Skin epidermis (tissue), 12 donors: ENCODE data around the gene CEP104.

Experiments
- H3K27ac ChIP-seq, 21 experiments: fragments of 200-600 bp; sonication (generic) in 11 of 21; one replicate each; pipeline ENCODE4 v1.5.0; 2020; ENCODE audit warnings: mild to moderate bottlenecking in 3 of 21, inconsistent platforms in 2 of 21, moderate library complexity in 2 of 21
- H3K4me3 ChIP-seq, 7 experiments: fragments of 200-600 bp; sonication (generic) in 2 of 7; one replicate each; pipeline ENCODE4 v1.5.0; 2020; ENCODE audit warnings: inconsistent platforms in 2 of 7, mild to moderate bottlenecking in 2 of 7, moderate library complexity in 1 of 7

Gene CEP104

GRCh38 chr1:3837200-3837599 is 19.8 kb downstream of the CEP104 start:
- Histone ChIP-seq H3K4me3 (no peak overlapping the region), H3K27ac (no peak overlapping the region)

DNA sequence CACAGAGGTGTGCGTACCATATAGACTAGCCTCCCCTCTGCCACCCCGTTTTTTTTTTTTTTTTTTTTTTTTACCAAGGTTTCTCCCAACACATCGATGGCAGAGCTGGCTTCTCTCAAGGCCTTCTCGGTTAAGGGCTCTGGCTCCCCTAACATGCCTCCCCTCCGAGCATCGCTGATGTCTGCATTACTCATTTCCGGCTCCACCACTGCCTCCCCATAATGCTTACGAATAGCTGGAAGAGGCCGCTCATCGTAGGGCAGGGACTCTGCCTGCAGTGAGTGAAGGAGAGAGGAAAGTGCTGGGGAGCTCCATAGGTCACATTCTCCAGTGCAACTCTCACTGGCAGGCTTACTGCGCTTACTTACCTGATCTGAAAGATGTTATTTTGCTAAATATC is 20.6 kb downstream of the CEP104 start:
- Histone ChIP-seq H3K27ac (no peak overlapping the region), H3K4me3 (no peak overlapping the region)

DNA sequence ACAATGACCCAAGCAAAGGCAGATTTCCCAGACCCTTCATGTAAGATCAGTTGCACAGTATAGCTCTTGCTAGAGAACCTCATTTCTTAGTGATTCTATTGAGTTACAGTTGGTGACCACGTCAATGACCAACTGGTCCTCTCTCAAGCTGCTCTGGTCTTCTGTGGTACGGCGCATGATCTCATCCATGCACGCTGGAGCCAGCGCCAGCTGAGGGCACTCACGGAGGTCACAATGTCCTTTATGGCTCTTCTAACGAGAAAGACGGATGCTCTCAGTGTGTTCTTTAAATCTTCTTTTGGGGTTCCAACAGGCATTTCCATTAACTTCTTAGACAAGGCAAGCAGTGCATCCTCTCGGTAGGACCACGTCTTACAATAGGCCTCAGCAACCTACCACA is 22.3 kb downstream of the CEP104 start:
- no peak overlapping the region for H3K4me3 ChIP-seq
- no peak overlapping the region for H3K27ac ChIP-seq

DNA sequence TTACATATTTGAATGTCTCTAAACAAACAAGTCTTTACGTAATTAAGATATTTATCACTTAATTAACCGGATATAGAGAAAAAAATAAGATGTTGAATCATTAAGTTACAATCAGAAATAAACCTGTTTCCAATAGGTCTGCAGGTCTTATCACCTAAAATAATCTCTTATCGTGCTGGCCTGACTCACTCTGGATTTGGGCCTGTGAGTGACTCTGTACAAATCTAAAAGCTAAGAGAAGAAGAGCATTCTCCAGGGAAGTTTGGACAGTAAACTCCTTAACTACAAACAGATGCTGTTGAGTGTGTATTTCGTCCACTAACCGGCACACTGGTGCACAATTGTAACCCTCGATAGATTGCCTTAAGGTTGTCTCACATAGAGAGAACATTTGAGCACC is 25.3 kb downstream of the CEP104 start:
- Histone ChIP-seq H3K27ac (no peak overlapping the region), H3K4me3 (no peak overlapping the region)

GRCh38 chr1:3828391-3828790 is 28.6 kb downstream of the CEP104 start:
- Histone ChIP-seq H3K4me3 (no peak overlapping the region), H3K27ac (no peak overlapping the region)

DNA sequence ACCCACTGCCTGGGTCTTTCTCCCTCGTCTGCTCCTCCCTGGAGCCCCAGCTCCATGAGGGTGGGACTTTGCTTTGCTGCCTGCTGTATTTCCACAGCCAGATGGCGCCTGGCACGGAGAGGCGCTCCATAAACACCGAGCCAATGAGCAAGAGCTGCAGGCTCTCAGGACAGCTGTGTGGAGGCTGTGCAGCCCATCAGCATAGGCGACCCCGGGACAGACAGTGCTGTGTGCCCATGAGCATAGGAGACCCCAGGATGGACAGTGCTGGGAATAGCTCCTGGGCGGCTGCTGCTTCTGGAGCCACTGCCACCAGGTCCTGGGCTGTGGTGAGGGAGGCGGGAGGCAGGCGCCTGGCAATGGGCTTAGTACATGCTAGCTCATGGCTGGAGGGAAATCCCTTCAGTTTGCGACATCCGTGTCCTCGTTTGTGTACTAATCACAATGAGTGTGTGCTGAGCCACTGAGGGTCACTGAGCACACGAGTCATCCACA is 29.2 kb downstream of the CEP104 start:
- no peak overlapping the region for H3K27ac ChIP-seq
- H3K4me3 ChIP-seq, result no peak overlapping the region

GRCh38 chr1:3825356-3825755 is 31.7 kb downstream of the CEP104 start:
- Histone ChIP-seq H3K27ac (no peak overlapping the region), H3K4me3 (no peak overlapping the region)

DNA sequence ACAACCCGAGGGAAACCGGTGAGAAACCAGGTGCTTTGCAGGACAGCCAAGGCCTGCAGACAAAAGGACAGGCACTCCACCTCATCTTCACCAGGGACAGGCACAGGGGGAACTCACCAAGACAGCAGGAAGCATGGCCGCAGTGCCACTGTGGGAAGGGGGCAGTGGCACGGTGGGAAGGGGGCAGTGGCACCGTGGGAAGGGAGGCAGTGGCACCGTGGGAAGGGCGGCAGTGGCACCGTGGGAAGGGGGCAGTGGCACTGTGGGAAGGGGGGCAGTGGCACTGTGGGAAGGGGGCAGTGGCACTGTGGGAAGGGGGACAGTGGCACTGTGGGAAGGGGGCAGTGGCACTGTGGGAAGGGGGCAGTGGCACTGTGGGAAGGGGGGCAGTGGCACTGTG is 32.4 kb downstream of the CEP104 start:
- H3K4me3 ChIP-seq, result no peak overlapping the region
- H3K27ac ChIP-seq, result no peak overlapping the region

DNA sequence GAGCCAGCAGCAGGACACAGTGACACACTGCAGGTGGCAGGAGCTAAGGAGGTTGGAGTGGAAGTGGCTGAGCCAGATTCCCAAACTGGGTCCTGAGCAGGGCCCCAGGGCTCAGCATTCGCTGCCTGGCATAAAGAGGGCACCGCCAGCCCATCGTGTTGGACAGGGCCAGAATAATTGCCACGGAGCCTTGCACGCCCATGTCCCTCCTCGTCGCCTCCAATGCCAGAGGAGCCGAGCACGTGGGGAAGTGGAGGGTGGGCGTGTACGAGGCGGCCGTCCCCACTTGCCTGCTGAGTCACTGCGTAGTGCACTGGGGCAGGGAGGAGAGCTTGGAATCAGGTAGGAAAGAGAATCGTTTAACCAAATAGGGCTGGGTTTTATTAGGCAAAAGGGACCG is 34.6 kb downstream of the CEP104 start:
- Histone ChIP-seq H3K4me3 (no peak overlapping the region), H3K27ac (no peak overlapping the region)

- Histone ChIP-seq H3K27ac (no peak overlapping the region), H3K4me3 (no peak overlapping the region)
Observed at GRCh38 chr1:3821908-3822307, 35.1 kb downstream of the CEP104 start.

DNA sequence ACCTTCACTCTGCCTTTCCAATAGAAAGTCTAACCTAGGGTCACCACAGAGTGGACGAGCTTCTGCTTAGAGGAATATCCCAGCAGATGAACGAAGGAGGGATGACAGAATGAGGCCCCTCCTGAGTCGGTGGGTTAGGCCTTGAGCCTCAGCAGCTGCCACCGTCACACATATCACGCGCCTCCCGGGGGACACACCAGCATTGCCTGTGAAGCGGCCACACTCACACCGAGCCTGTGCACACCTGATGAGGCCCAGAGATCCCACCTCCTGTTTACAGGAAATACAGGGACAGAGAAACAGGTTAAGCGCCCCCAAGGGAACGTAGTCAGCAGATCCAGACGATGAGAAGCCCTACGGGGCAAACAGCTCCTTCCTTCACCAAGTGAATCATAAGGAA is 35.6 kb downstream of the CEP104 start:
- no peak overlapping the region for H3K4me3 ChIP-seq
- no peak overlapping the region for H3K27ac ChIP-seq

DNA sequence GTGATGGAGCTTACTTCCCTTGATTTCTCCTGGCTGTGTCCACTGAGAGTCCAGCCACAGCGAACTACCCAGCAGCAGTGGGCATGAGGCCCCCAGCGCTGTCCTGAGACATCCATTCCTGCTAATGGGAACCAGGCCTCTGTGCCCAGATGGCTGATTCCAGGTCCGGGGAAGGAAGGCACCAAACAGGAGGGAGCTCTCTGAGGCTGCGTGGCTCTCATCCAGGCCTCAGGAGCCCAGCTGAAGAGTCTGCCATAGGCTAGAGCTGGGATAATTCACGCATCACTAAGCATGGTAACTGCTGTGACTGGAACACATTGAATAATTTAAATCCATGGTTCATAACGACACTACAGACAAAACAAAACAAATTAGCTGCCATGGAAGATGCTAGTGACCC is 36.0 kb downstream of the CEP104 start:
- Histone ChIP-seq H3K4me3 (no peak overlapping the region), H3K27ac (no peak overlapping the region)

DNA sequence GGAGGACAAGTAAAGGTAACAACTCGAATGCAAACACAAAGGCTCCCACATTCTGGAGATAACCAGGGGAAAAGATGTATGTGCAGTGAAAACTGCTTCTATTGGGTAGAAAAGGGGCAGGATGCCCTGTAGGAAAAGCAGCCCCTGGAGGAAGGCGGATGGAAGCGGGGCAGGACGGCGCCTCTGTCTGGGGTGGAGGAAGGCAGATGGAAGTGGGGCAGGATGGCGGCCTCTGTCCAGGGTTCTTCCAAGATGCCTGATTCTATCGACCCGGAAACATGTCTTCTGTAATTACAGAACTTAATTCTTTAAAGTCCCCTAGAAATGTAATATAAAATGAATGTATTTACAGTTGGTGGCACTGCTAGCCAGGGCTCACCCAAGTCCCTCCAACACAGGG is 36.7 kb downstream of the CEP104 start:
- Histone ChIP-seq H3K27ac (no peak overlapping the region), H3K4me3 (no peak overlapping the region)

DNA sequence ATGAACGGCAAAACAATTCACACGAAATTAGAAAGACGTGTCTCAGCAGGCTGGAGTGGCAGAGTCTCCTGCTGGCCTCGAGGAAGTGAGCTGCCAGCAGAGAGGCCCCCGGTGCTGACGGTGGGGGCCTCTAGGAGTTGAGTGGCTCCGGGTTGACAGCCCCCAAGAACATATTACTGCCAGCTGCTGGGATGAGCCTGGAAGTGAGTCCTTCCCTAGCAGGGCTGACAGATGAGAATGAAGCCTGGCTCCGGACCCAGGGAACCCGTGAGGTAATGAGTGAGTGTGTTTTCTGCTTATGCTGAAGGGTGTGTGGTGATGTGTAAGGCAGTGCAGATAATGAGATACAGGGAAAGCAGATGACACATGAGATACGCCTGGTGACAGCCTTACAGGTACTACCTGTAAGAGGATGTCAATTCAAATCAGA is 37.2 kb downstream of the CEP104 start:
- Histone ChIP-seq H3K27ac (peak overlapping the region in 1 of 21 experiments; percentile 14), H3K4me3 (no peak overlapping the region)

- Histone ChIP-seq H3K4me3 (no peak overlapping the region), H3K27ac (no peak overlapping the region)
Observed at GRCh38 chr1:3817821-3818597, 39.0 kb downstream of the CEP104 start.

- Histone ChIP-seq H3K27ac (no peak overlapping the region), H3K4me3 (no peak overlapping the region)
Observed at GRCh38 chr1:3817138-3817740, 39.8 kb downstream of the CEP104 start.

DNA sequence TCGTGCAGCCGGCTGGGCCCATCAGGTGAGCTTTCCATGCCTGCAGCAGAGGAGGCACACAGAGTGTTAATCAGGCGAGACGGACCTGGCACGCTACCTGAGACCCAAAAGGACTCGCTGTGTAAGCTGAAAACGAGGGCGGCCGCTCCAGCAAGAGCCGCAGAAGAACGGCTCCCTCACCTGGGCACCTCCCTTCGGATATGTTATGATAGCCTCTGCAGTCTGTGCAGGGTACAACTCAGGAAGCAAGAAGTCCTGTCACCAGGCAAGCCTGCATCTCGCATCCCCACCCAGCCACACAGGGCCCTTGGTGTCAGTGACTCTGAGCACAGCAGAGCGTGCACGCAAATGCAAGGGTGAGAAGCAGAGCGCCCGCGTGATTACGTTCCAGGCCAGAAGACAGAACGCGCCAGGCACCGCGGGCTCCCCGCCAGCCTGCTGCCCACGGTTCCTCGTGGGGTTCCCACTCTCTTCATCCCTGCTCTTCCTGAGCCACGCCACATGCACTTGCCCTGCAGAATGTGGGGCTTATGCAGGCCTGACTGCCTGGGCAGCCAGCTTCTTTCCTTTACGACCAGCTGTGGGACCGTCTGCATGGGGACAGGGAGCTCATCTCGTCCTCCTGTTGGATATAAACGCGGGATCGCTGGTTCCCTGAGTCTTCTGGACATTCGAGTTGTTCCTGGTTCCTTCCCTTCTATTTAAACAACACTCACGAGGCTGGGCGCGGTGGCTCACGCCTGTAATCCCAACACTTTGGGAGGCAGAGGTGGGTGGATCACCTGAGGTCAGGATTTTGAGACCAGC is 40.5 kb downstream of the CEP104 start:
- Histone ChIP-seq H3K4me3 (no peak overlapping the region), H3K27ac (no peak overlapping the region)

- Histone ChIP-seq H3K27ac (no peak overlapping the region), H3K4me3 (no peak overlapping the region)
Observed at GRCh38 chr1:3814771-3815561, 42.0 kb downstream of the CEP104 start.

DNA sequence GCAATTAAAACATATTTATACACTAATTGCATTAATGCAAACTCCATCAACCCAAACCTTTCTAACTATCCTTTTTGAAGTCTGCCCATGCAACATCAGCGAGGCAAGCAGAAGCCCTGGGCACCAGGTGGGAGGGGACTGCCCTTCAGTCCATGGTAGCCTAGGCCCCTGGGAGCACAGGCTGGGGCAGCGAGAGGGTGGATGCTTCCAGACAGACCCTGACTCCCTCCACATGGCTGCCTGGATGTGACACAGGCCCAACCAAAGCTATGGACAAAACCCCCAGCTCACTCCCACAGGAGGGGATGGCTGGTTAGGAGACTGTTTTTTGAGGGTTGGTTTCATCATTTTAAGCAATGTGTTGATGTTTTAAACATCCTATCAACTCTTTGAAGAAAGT is 42.9 kb downstream of the CEP104 start:
- Histone ChIP-seq H3K4me3 (no peak overlapping the region), H3K27ac (no peak overlapping the region)

- Histone ChIP-seq H3K4me3 (no peak overlapping the region), H3K27ac (no peak overlapping the region)
Observed at GRCh38 chr1:3811595-3811911, 45.5 kb downstream of the CEP104 start.
